GM23338 (cell line): ENCODE results near the gene RAB21. TPM values are rescaled to one million over a fixed set of nuclear protein-coding genes. Genes with fewer than 3 reads are reported as not detected.

Experiments used
- ATAC-seq: fragments of 200-7000 bp; cut with Tn5 transposase; 3 replicates; pipeline ENCODE4 v1.9.1; 2020
- DNase-seq: peaks from one replicate; pipeline ENCODE4 v3.0.0-alpha.2; 2015; ENCODE audit warnings: low spot score
- H2AFZ ChIP-seq: fragments of 200-600 bp; sonication (generic); 2 replicates; pipeline ENCODE4 v1.8.0; 2016; ENCODE audit warnings: antibody characterized with exemption, mild to moderate bottlenecking, moderate library complexity
- H3F3A ChIP-seq: fragments of 200-600 bp; sonication (generic); replicated peaks from 2 replicates; pipeline ENCODE4 v1.8.0; 2017; ENCODE audit warnings: antibody characterized with exemption, mixed run types, low read depth
- H3K27ac ChIP-seq: fragments of 200-600 bp; sonication (generic); 2 replicates; pipeline ENCODE4 v1.6.1; 2016; ENCODE audit warnings: low read depth
- H3K27me3 ChIP-seq: fragments of 200-600 bp; sonication (generic); 2 replicates; pipeline ENCODE4 v1.8.0; 2016; ENCODE audit warnings: mild to moderate bottlenecking, mixed run types, moderate library complexity; ENCODE audit not compliant: insufficient read depth
- H3K36me3 ChIP-seq: fragments of 200-600 bp; sonication (generic); 2 replicates; pipeline ENCODE4 v1.8.0; 2016; ENCODE audit warnings: mild to moderate bottlenecking; ENCODE audit not compliant: insufficient read depth
- H3K4me1 ChIP-seq: fragments of 200-600 bp; sonication (generic); 2 replicates; pipeline ENCODE4 v1.8.0; 2016; ENCODE audit warnings: mild to moderate bottlenecking, moderate library complexity; ENCODE audit not compliant: insufficient read depth
- H3K4me2 ChIP-seq: fragments of 200-600 bp; sonication (generic); 2 replicates; pipeline ENCODE4 v1.7.1; 2017; ENCODE audit warnings: mixed run types
- H3K4me3 ChIP-seq: fragments of 200-600 bp; sonication (generic); 2 replicates; pipeline ENCODE4 v1.6.1; 2016; ENCODE audit warnings: mixed run types
- H3K79me2 ChIP-seq: fragments of 200-600 bp; sonication (generic); replicated peaks from 2 replicates; pipeline ENCODE4 v1.8.0; 2017; ENCODE audit warnings: mild to moderate bottlenecking; ENCODE audit not compliant: insufficient read depth
- H3K9me2 ChIP-seq: fragments of 200-600 bp; sonication (generic); 2 replicates; pipeline ENCODE4 v1.8.0; 2017; ENCODE audit not compliant: insufficient read depth
- H4K20me1 ChIP-seq: fragments of 200-600 bp; sonication (generic); replicated peaks from 2 replicates; pipeline ENCODE4 v1.8.0; 2017; ENCODE audit warnings: mild to moderate bottlenecking; ENCODE audit not compliant: insufficient read depth
- H3K27ac Mint-ChIP-seq: 2 replicates; pipeline ENCODE4 v1.8.0; 2020; ENCODE audit warnings: inconsistent platforms, mild to moderate bottlenecking, moderate library complexity, mixed read lengths
- H3K27me3 Mint-ChIP-seq: 3 replicates; pipeline ENCODE4 v1.8.0; 2022; ENCODE audit warnings: low read depth, mild to moderate bottlenecking, moderate library complexity, mixed read lengths, inconsistent platforms; ENCODE audit not compliant: insufficient read depth, poor library complexity
- H3K36me3 Mint-ChIP-seq: 3 replicates; pipeline ENCODE4 v1.8.0; 2021; ENCODE audit warnings: low read depth, mild to moderate bottlenecking, inconsistent platforms, moderate library complexity, mixed read lengths
- H3K4me1 Mint-ChIP-seq: 3 replicates; pipeline ENCODE4 v1.8.0; 2020; ENCODE audit warnings: mild to moderate bottlenecking, inconsistent platforms, mixed read lengths
- H3K4me3 Mint-ChIP-seq: 3 replicates; pipeline ENCODE4 v1.8.0; 2021; ENCODE audit warnings: moderate library complexity, mild to moderate bottlenecking, inconsistent platforms, mixed read lengths
- H3K9me3 Mint-ChIP-seq: 3 replicates; pipeline ENCODE4 v1.8.0; 2020; ENCODE audit warnings: moderate library complexity, mild to moderate bottlenecking, inconsistent platforms, mixed read lengths
- ETS1 ChIP-seq: IDR thresholded peaks from 2 replicates; pipeline ENCODE4 v1.6.1; 2016; ENCODE audit warnings: antibody characterized with exemption
- EZH2phosphoT487 ChIP-seq: fragments of 200-600 bp; sonication (generic); IDR thresholded peaks from one replicate; pipeline ENCODE4 v1.8.1; 2018; ENCODE audit warnings: antibody characterized with exemption; ENCODE audit not compliant: unreplicated experiment
- JUNB ChIP-seq: IDR thresholded peaks from one replicate; pipeline ENCODE4 v1.6.1; 2016; ENCODE audit warnings: antibody characterized with exemption; ENCODE audit not compliant: unreplicated experiment
- NANOG ChIP-seq: IDR thresholded peaks from 2 replicates; pipeline ENCODE4 v1.6.1; 2016; ENCODE audit warnings: antibody characterized with exemption, borderline replicate concordance
- POLR2AphosphoS5 ChIP-seq: IDR thresholded peaks from 2 replicates; pipeline ENCODE4 v1.6.1; 2016; ENCODE audit warnings: antibody characterized with exemption, low read depth
- REST ChIP-seq: IDR thresholded peaks from one replicate; pipeline ENCODE4 v1.6.1; 2018; ENCODE audit warnings: antibody characterized with exemption; ENCODE audit not compliant: unreplicated experiment
- STAT1 ChIP-seq: IDR thresholded peaks from one replicate; pipeline ENCODE4 v1.6.1; 2016; ENCODE audit warnings: antibody characterized with exemption; ENCODE audit not compliant: unreplicated experiment
- ZNF331 ChIP-seq: fragments of 250-450 bp; sonication (Bioruptor Pico); IDR thresholded peaks from 2 replicates; pipeline ENCODE4 v1.5.0; 2020; ENCODE audit warnings: low read depth, mild to moderate bottlenecking, moderate library complexity
- ZNF462 ChIP-seq: fragments of 250-450 bp; sonication (Bioruptor Pico); IDR thresholded peaks from 2 replicates; pipeline ENCODE4 v1.5.0; 2020; ENCODE audit warnings: mild to moderate bottlenecking, moderate library complexity
- polyA plus RNA-seq: library from polyadenylated mRNA; unstranded; fragments of >200 nt; fragmentation: Nextera tagmentation; extraction: Ambion mirVana; gene quantifications from 2 replicates; pipeline ENCODE4 v1.2.1, GENCODE V29; 2016
- total RNA-seq: library from RNA; depleted of rRNA; stranded (reverse); fragments of >200 nt; shearing (Covaris generic); gene quantifications from 2 replicates; pipeline ENCODE4 v1.2.3, GENCODE V29; 2014

Gene RAB21
- total and polyA plus RNA-seq, 2 experiments from 2014 or later = 9.8 to 27.2 TPM

GRCh38 chr12:71756054-71756690, 1.5 kb downstream of the RAB21 start:
- Histone ChIP-seq H3K27me3 (no peaks in the 10 kb centered on the region), H3K36me3 (no peaks in the 10 kb centered on the region; the same call in 1 of the 2 replicates), H3K79me2 (peaks cover 61% of the 10 kb centered on the region), H4K20me1 (peaks cover 27% of the 10 kb centered on the region), H3F3A (no peaks in the 10 kb centered on the region), H3K4me1 (peaks cover 18% of the 10 kb centered on the region), H3K9me2 (no peaks in the 10 kb centered on the region), H3K4me3 (peak overlapping the region; percentile 96), H3K27ac (no peak overlapping the region), H2AFZ (no peak overlapping the region), H3K4me2 (peak overlapping the region; percentile 91)
- peaks cover 34% of the 10 kb centered on the region for H3K36me3 Mint-ChIP-seq
- H3K27me3 Mint-ChIP-seq = peaks cover 9% of the 10 kb centered on the region
- TF ChIP-seq ETS1 = no peak
- peaks cover 24% of the 10 kb centered on the region for H3K4me1 Mint-ChIP-seq
- peak overlapping the region; percentile 92 for H3K4me3 Mint-ChIP-seq
- H3K9me3 Mint-ChIP-seq = no peaks in the 10 kb centered on the region
- ATAC-seq (no peak), DNase-seq (no peak)
- H3K27ac Mint-ChIP-seq = no peak overlapping the region

- Histone ChIP-seq H3K36me3 (no peaks in the 10 kb centered on the region; the same call in 1 of the 2 replicates), H3K79me2 (peaks cover 99% of the 10 kb centered on the region), H2AFZ (no peak overlapping the region), H3K27me3 (no peaks in the 10 kb centered on the region), H3K27ac (no peak overlapping the region), H3F3A (no peaks in the 10 kb centered on the region), H3K4me3 (no peak overlapping the region), H3K9me2 (no peaks in the 10 kb centered on the region), H4K20me1 (peaks cover 27% of the 10 kb centered on the region), H3K4me2 (no peak overlapping the region), H3K4me1 (peaks cover 18% of the 10 kb centered on the region)
- ATAC-seq (no peak), DNase-seq (no peak)
- Mint-ChIP-seq H3K36me3 (peaks cover 34% of the 10 kb centered on the region), H3K27me3 (no peaks in the 10 kb centered on the region), H3K27ac (no peak overlapping the region), H3K4me3 (no peak overlapping the region), H3K4me1 (peaks cover 23% of the 10 kb centered on the region), H3K9me3 (no peaks in the 10 kb centered on the region)
- TF ChIP-seq EZH2phosphoT487 (no peak), STAT1 (no peak), POLR2AphosphoS5 (no peak), ZNF462 (CRISPR knock-in tag) (no peak), ETS1 (no peak), REST (no peak), NANOG (no peak), ZNF331 (CRISPR knock-in tag) (no peak), JUNB (no peak)
Measured at GRCh38 chr12:71759941-71760340, 5.3 kb downstream of the RAB21 start.
